IMR-90 (cell line): ENCODE measurements around the gene YES1. TPM values are rescaled to one million over a fixed set of nuclear protein-coding genes. Genes with fewer than 3 reads are reported as not detected.
A peak's percentile ranks its signal among the peaks of the same experiment; 100 is the strongest.

Experiments
- ATAC-seq: fragments of 200-7000 bp; cut with Tn5 transposase; 2 replicates; pipeline ENCODE4 v1.9.1; 2020; ENCODE audit warnings: low read depth, mild to moderate bottlenecking, moderate library complexity
- BruUV-seq: library from RNA; stranded (reverse); fragments of 400-500 nt; replicated peaks from 2 replicates; lab custom pipeline; 2021; lab: Mats Ljungman, UMichigan
- CTCF ChIA-PET: fragments of 300-600 bp; formaldehyde crosslinking; extraction: SDS; loops from one replicate; lab custom pipeline; 2021; ENCODE audit warnings: antibody characterized with exemption; lab: Yijun Ruan, JAX
- POLR2A ChIA-PET: fragments of 300-600 bp; sonication (Branson Sonifier 250); formaldehyde crosslinking; loops from one replicate; lab custom pipeline; 2022; ENCODE audit warnings: antibody characterized with exemption; ENCODE audit not compliant: unreplicated experiment; lab: Charles Lee
- DNase-seq: peaks from one replicate; pipeline ENCODE4 v3.0.0; 2013
- H2AFZ ChIP-seq: replicated peaks from 2 replicates; pipeline ENCODE3; 2013; ENCODE audit warnings: low read length, mild to moderate bottlenecking; ENCODE audit not compliant: poor library complexity
- H2AK5ac ChIP-seq: 2 replicates; pipeline ENCODE4 v1.6.1; 2013; ENCODE audit warnings: low read depth, low read length, inconsistent platforms
- H2AK9ac ChIP-seq: replicated peaks from 2 replicates; pipeline ENCODE3; 2013; ENCODE audit warnings: mild to moderate bottlenecking, low read depth, low read length, moderate library complexity; ENCODE audit not compliant: poor library complexity
- H2BK120ac ChIP-seq: 2 replicates; pipeline ENCODE4 v1.6.1; 2013; ENCODE audit warnings: low read depth, low read length, inconsistent platforms
- H2BK15ac ChIP-seq: 3 replicates; pipeline ENCODE4 v1.6.1; 2013; ENCODE audit warnings: low read depth, low read length, inconsistent platforms
- H2BK20ac ChIP-seq: 2 replicates; pipeline ENCODE4 v1.6.1; 2013; ENCODE audit warnings: low read depth, mild to moderate bottlenecking, inconsistent platforms, low read length, moderate library complexity
- H2BK5ac ChIP-seq: 2 replicates; pipeline ENCODE4 v1.6.1; 2013; ENCODE audit warnings: mild to moderate bottlenecking, low read depth, low read length, inconsistent platforms; ENCODE audit not compliant: poor library complexity, severe bottlenecking
- H3K14ac ChIP-seq: replicated peaks from 2 replicates; pipeline ENCODE4 v1.6.1; 2013; ENCODE audit warnings: low read depth, low read length, inconsistent platforms
- H3K18ac ChIP-seq: 2 replicates; pipeline ENCODE4 v1.6.1; 2013; ENCODE audit warnings: low read depth, low read length, control low read depth
- H3K23ac ChIP-seq: 2 replicates; pipeline ENCODE4 v1.6.1; 2013; ENCODE audit warnings: low read depth, low read length, inconsistent platforms
- H3K27ac ChIP-seq: 2 replicates; pipeline ENCODE4 v1.5.1; 2013; ENCODE audit warnings: mild to moderate bottlenecking, control low read depth, low read length; ENCODE audit not compliant: insufficient read depth
- H3K27me3 ChIP-seq: 2 replicates; pipeline ENCODE4 v1.6.1; 2013; ENCODE audit warnings: low read length; ENCODE audit not compliant: control insufficient read depth, insufficient read depth
- H3K36me3 ChIP-seq: 2 replicates; pipeline ENCODE4 v1.6.1; 2013; ENCODE audit warnings: low read length, mixed read lengths; ENCODE audit not compliant: control insufficient read depth, insufficient read depth
- H3K4ac ChIP-seq: 2 replicates; pipeline ENCODE4 v1.6.1; 2013; ENCODE audit warnings: low read depth, low read length, inconsistent platforms
- H3K4me1 ChIP-seq: 2 replicates; pipeline ENCODE4 v1.6.1; 2013; ENCODE audit warnings: low read length, mixed read lengths; ENCODE audit not compliant: control insufficient read depth, insufficient read depth
- H3K4me2 ChIP-seq: 2 replicates; pipeline ENCODE4 v1.6.1; 2013; ENCODE audit warnings: low read depth, mild to moderate bottlenecking, control low read depth, low read length, moderate library complexity
- H3K4me3 ChIP-seq: 2 replicates; pipeline ENCODE4 v1.5.1; 2013; ENCODE audit warnings: low read depth, mild to moderate bottlenecking, control low read depth, low read length, moderate library complexity; ENCODE audit not compliant: insufficient read depth
- H3K56ac ChIP-seq: 2 replicates; pipeline ENCODE4 v1.6.1; 2013; ENCODE audit warnings: low read length, inconsistent platforms; ENCODE audit not compliant: insufficient read depth; ENCODE audit errors: extremely low read depth
- H3K79me1 ChIP-seq, 2 experiments: 2 replicates each; pipeline ENCODE4 v1.6.1; 2013; ENCODE audit warnings: low read length in 2 of 2, inconsistent platforms in 1 of 2, low read depth in 1 of 2
- H3K9ac ChIP-seq: 2 replicates; pipeline ENCODE4 v1.6.1; 2013; ENCODE audit warnings: low read depth, low read length, control low read depth
- H3K9me1 ChIP-seq: 2 replicates; pipeline ENCODE4 v1.6.1; 2013; ENCODE audit warnings: low read length, inconsistent platforms; ENCODE audit not compliant: insufficient read depth
- H3K9me3 ChIP-seq: 2 replicates; pipeline ENCODE4 v1.6.1; 2013; ENCODE audit warnings: low read length; ENCODE audit not compliant: control insufficient read depth, insufficient read depth
- H4K20me1 ChIP-seq: 2 replicates; pipeline ENCODE4 v1.6.1; 2013; ENCODE audit warnings: low read length, inconsistent platforms; ENCODE audit not compliant: insufficient read depth
- H4K5ac ChIP-seq: 2 replicates; pipeline ENCODE4 v1.6.1; 2013; ENCODE audit warnings: mild to moderate bottlenecking, low read depth, low read length, control low read depth
- H4K8ac ChIP-seq, 2 experiments: 2 replicates each; pipeline ENCODE4 v1.6.1; 2013; ENCODE audit warnings: low read depth in 2 of 2, low read length in 2 of 2, control low read depth in 1 of 2, inconsistent platforms in 1 of 2
- H4K91ac ChIP-seq: 2 replicates; pipeline ENCODE4 v1.6.1; 2013; ENCODE audit warnings: low read depth, low read length, inconsistent platforms; ENCODE audit not compliant: insufficient read depth
- BHLHE40 ChIP-seq: fragments of 150-350 bp; IDR thresholded peaks from 2 replicates; pipeline ENCODE4 v1.6.1; 2016; ENCODE audit warnings: mild to moderate bottlenecking, low read depth, low read length
- CEBPB ChIP-seq: IDR thresholded peaks from 2 replicates; pipeline ENCODE4 v1.6.1; 2012; ENCODE audit warnings: low read depth, low read length, improper control_type of control experiment
- CHD1 ChIP-seq: IDR thresholded peaks from 2 replicates; pipeline ENCODE4 v1.6.1; 2012; ENCODE audit warnings: low read depth, low read length, improper control_type of control experiment
- CTCF ChIP-seq: conservative IDR thresholded peaks from 2 replicates; pipeline ENCODE4 v1.5.1; 2012; ENCODE audit warnings: mild to moderate bottlenecking, low read depth, low read length, improper control_type of control experiment
- ELK1 ChIP-seq: fragments of 150-350 bp; IDR thresholded peaks from 2 replicates; pipeline ENCODE4 v1.6.1; 2016; ENCODE audit warnings: low read depth, mild to moderate bottlenecking, low read length, moderate library complexity, borderline replicate concordance
- FOS ChIP-seq: fragments of 150-350 bp; IDR thresholded peaks from 2 replicates; pipeline ENCODE4 v1.6.1; 2016; ENCODE audit warnings: low read depth, low read length
- MAFK ChIP-seq: IDR thresholded peaks from 2 replicates; pipeline ENCODE4 v1.6.1; 2012; ENCODE audit warnings: low read depth, low read length, improper control_type of control experiment
- MAZ ChIP-seq: IDR thresholded peaks from 2 replicates; pipeline ENCODE4 v1.6.1; 2012; ENCODE audit warnings: low read depth, mild to moderate bottlenecking, low read length, improper control_type of control experiment, moderate library complexity, borderline replicate concordance
- MXI1 ChIP-seq: IDR thresholded peaks from 2 replicates; pipeline ENCODE4 v1.6.1; 2012; ENCODE audit warnings: low read depth, mild to moderate bottlenecking, low read length, moderate library complexity, borderline replicate concordance
- NFE2L2 ChIP-seq: fragments of 150-350 bp; IDR thresholded peaks from 2 replicates; pipeline ENCODE4 v1.6.1; 2016; ENCODE audit warnings: low read depth, mild to moderate bottlenecking, low read length
- POLR2A ChIP-seq: IDR thresholded peaks from 2 replicates; pipeline ENCODE4 v1.6.1; 2012; ENCODE audit warnings: mild to moderate bottlenecking, low read depth, low read length
- RAD21 ChIP-seq: IDR thresholded peaks from 2 replicates; pipeline ENCODE4 v1.6.1; 2012; ENCODE audit warnings: low read length, improper control_type of control experiment
- RCOR1 ChIP-seq: IDR thresholded peaks from 2 replicates; pipeline ENCODE4 v1.6.1; 2012; ENCODE audit warnings: mild to moderate bottlenecking, low read length, improper control_type of control experiment; ENCODE audit not compliant: insufficient replicate concordance
- RFX5 ChIP-seq: IDR thresholded peaks from 2 replicates; pipeline ENCODE4 v1.8.0; 2012; ENCODE audit warnings: low read depth, mild to moderate bottlenecking, low read length, moderate library complexity
- SMC3 ChIP-seq: fragments of 150-350 bp; IDR thresholded peaks from 2 replicates; pipeline ENCODE4 v1.6.1; 2016; ENCODE audit warnings: low read depth, mild to moderate bottlenecking, antibody characterized with exemption, low read length, moderate library complexity
- USF2 ChIP-seq: fragments of 150-350 bp; IDR thresholded peaks from 2 replicates; pipeline ENCODE4 v1.6.1; 2017; ENCODE audit warnings: mild to moderate bottlenecking, antibody characterized with exemption, low read length, low read depth
- whole genome bisulfite sequencing, 2 experiments: methylation state at CpG; one replicate each; pipeline versions ENCODE4 v1.1.5 to v1.1.7; 2013; ENCODE audit warnings: missing lambda C conversion rate in 2 of 2; ENCODE audit not compliant: insufficient read length in 1 of 2; ENCODE audit errors: extremely low coverage in 2 of 2; 5-methylcytosine and 5-hydroxymethylcytosine counted together
- dilution Hi-C: fragments of 300-500 bp; cut with HindIII; formaldehyde crosslinking; loops from one replicate; pipeline ENCODE4 v1.14.3; 2018; ENCODE audit warnings: low sequenced_read_pairs; ENCODE audit not compliant: unreplicated experiment
- in situ Hi-C: fragments of 300-500 bp; cut with MboI; formaldehyde crosslinking; loops from 3 replicates; pipeline ENCODE4 v1.14.3; 2019; ENCODE audit warnings: low sequenced_read_pairs, inconsistent platforms, mixed read lengths
- intact Hi-C: fragments of 100-400 bp; cut with micrococcal nuclease; formaldehyde crosslinking; loops from 2 replicates; pipeline ENCODE4 v1.10.0; 2022
- polyA plus RNA-seq, 3 experiments: library from polyadenylated mRNA; depleted of rRNA; stranded (reverse); fragments of >200 nt; gene quantifications; 2 replicates each; pipeline ENCODE4 v1.2.3, GENCODE V29; 2012; ENCODE audit warnings: low replicate concordance in 1 of 3
- total RNA-seq: library from RNA; depleted of rRNA; stranded (reverse); fragments of >200 nt; gene quantifications from 2 replicates; pipeline ENCODE4 v1.2.3, GENCODE V29; 2012

YES1 gene
- total and polyA plus RNA-seq, 2 of the 4 experiments (the other 2 are of a cell fraction) = 16.7 to 62.0 TPM

GRCh38 chr18:808086-808485, 4.0 kb downstream of the YES1 start:
- no peak overlapping the region for H3K23ac ChIP-seq
- no peak overlapping the region for H2BK120ac ChIP-seq
- no peak overlapping the region for H3K4me3 ChIP-seq
- H3K36me3 ChIP-seq = no peaks in the 10 kb centered on the region
- no TSS peak for BruUV-seq
- no peak overlapping the region for H2BK20ac ChIP-seq
- H3K9me1 ChIP-seq = no peaks in the 10 kb centered on the region
- no peak overlapping the region for H2BK15ac ChIP-seq
- no peak; the same call in 1 of the 2 replicates for ATAC-seq
- ChIA-PET POLR2A (no interaction called here), CTCF (no interaction called here)
- no peak overlapping the region for H4K8ac ChIP-seq
- no peak overlapping the region for H2AK5ac ChIP-seq
- H3K27me3 ChIP-seq = no peaks in the 10 kb centered on the region
- H3K9ac ChIP-seq = no peak overlapping the region
- no peaks in the 10 kb centered on the region for H3K9me3 ChIP-seq
- no peak overlapping the region for H2AK9ac ChIP-seq
- H3K14ac ChIP-seq = no peak overlapping the region
- no peak overlapping the region for H4K91ac ChIP-seq
- in situ Hi-C loops (no loop called here), dilution Hi-C loops (no loop called here), intact Hi-C loops (no loop called here)
- DNase-seq = peak; percentile 64
- H2AFZ ChIP-seq = no peak overlapping the region
- no peak overlapping the region for H4K5ac ChIP-seq
- no peak overlapping the region for H3K18ac ChIP-seq
- no peak for TF ChIP-seq NFE2L2
- no peak for TF ChIP-seq POLR2A
- no peak for TF ChIP-seq CHD1
- TF ChIP-seq RAD21 = no peak
- TF ChIP-seq USF2 = no peak
- TF ChIP-seq SMC3 = no peak
- TF ChIP-seq RCOR1 = no peak
- TF ChIP-seq MAFK = no peak
- no peak for TF ChIP-seq ELK1
- TF ChIP-seq CEBPB = no peak
- no peak for TF ChIP-seq BHLHE40
- TF ChIP-seq FOS = no peak
- TF ChIP-seq RFX5 = no peak
- no peak for TF ChIP-seq MAZ
- TF ChIP-seq MXI1 = no peak
- no peak for TF ChIP-seq CTCF
- no peak overlapping the region for H3K4ac ChIP-seq
- no peak overlapping the region for H3K56ac ChIP-seq
- peaks cover 3% of the 10 kb centered on the region for H3K4me1 ChIP-seq
- no peak overlapping the region for H2BK5ac ChIP-seq
- WGBS, 2 experiments = no CpG with 5 or more reads among the region's 5 CpGs
- H3K79me1 ChIP-seq = peaks cover 10 to 18% of the 10 kb centered on the region in 2 experiments; a peak in 3 of 4 replicates
- H3K27ac ChIP-seq = no peak overlapping the region
- peak overlapping the region; percentile 44 for H3K4me2 ChIP-seq
- peaks cover 23% of the 10 kb centered on the region; the same call in 1 of the 2 replicates for H4K20me1 ChIP-seq
